ENCODE results near the gene DPPA3. TPM values are rescaled to one million over a fixed set of nuclear protein-coding genes. Genes with fewer than 3 reads are reported as not detected.
"Not testable (repeated sequence)": the region's sequence is repeated elsewhere in the genome, so short reads cannot be mapped to it uniquely, and the experiment has no call there.

Gene DPPA3
- not detected in 2 replicates for total RNA-seq
- long read RNA-seq = 0 reads

DNA sequence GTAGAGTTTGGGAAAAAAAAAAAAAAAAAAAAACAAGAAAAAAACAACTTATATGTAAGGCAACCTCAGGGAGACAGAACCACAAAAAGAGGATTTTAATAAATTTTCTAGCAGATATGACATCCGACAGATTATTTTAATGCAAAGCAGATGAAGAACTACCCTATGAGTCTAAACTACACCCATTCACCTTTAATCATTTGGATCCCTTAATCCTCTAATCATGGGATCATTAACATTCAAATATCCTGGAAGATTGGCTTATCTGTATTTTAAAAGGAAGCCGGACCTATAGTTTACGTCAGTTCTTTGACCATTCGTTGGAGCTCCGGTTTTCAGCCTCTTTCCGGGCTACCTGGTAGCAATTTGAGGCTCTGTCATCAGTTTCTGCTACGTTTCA lies at the start of gene DPPA3:
TSS of gene DPPA3 (plus strand) at position 301 of the 400 bp plus-strand sequence. CDS start 138 bp downstream, outside the sequence.
- Mint-ChIP-seq H3K4me3 (ENCODE audit: unreplicated experiment) (no peak within 1 kb of the TSS), H3K36me3 (ENCODE audit: unreplicated experiment) (no peaks in the 10 kb centered on the region), H3K27ac (ENCODE audit: unreplicated experiment) (no peak within 1 kb of the TSS), H3K27me3 (ENCODE audit: unreplicated experiment) (no peaks in the 10 kb centered on the region), H3K9me3 (ENCODE audit: unreplicated experiment) (no peaks in the 10 kb centered on the region), H3K4me1 (ENCODE audit: unreplicated experiment) (no peaks in the 10 kb centered on the region)
- TF ChIP-seq, protein P1, sequence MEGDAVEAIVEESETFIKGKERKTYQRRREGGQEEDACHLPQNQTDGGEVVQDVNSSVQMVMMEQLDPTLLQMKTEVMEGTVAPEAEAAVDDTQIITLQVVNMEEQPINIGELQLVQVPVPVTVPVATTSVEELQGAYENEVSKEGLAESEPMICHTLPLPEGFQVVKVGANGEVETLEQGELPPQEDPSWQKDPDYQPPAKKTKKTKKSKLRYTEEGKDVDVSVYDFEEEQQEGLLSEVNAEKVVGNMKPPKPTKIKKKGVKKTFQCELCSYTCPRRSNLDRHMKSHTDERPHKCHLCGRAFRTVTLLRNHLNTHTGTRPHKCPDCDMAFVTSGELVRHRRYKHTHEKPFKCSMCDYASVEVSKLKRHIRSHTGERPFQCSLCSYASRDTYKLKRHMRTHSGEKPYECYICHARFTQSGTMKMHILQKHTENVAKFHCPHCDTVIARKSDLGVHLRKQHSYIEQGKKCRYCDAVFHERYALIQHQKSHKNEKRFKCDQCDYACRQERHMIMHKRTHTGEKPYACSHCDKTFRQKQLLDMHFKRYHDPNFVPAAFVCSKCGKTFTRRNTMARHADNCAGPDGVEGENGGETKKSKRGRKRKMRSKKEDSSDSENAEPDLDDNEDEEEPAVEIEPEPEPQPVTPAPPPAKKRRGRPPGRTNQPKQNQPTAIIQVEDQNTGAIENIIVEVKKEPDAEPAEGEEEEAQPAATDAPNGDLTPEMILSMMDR (IDR thresholded peaks at IDR 0.05) = no peak
- no peak for DNase-seq (ENCODE audit: extremely low spot score, unreplicated experiment)

DNA sequence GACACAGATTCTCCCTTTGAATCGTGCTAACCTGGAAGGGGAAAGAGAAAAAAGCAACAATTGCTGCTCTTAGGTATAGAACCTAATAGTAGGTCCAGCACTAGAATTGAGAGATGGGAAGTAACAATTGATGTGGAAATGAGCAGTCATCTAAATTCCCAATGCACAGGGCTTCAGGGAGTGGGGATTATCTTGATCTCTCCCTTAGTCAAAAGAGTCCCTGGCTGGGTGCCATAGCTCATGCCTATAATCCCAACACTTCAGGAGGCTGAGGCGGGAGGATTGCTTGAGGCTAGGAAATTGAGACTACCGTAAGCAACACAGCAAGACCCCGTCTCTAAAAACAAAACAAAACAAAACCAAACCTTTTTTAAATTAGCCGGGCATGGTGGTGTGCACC lies 49.5 kb upstream of the DPPA3 start:
- H3K4me1 Mint-ChIP-seq (ENCODE audit: unreplicated experiment) = no peaks in the 10 kb centered on the region
- no peaks in the 10 kb centered on the region for H3K27me3 Mint-ChIP-seq (ENCODE audit: unreplicated experiment)
- no peaks in the 10 kb centered on the region for H3K9me3 Mint-ChIP-seq (ENCODE audit: unreplicated experiment)
- TF ChIP-seq, protein P1 (IDR thresholded peaks at IDR 0.05) = no peak
- H3K36me3 Mint-ChIP-seq (ENCODE audit: unreplicated experiment) = no peaks in the 10 kb centered on the region
- no peak overlapping the region for H3K4me3 Mint-ChIP-seq (ENCODE audit: unreplicated experiment)
- no peak for DNase-seq (ENCODE audit: extremely low spot score, unreplicated experiment)
- H3K27ac Mint-ChIP-seq (ENCODE audit: unreplicated experiment) = no peak overlapping the region

DNA sequence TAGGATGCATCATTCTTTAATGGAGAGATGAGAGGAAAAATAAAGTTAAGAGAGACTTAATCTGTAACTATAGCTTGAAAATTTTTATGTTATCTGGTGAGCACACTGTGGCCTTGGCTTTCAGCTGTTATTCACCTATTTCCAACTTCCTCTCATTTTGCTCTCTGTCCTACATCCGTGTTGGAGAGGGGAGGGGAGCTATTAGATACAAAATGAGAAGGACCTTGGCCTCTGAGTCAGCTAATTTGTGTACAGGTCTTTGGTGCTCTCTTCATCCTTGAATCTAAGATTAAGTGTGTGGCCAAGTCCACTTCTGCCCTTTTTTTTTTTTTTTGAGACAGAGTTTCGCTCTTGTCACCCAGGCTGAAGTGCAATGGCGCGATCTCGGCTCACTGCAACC lies 44.6 kb upstream of the DPPA3 start:
- Mint-ChIP-seq H3K27ac (ENCODE audit: unreplicated experiment) (no peak overlapping the region), H3K9me3 (ENCODE audit: unreplicated experiment) (no peaks in the 10 kb centered on the region), H3K4me3 (ENCODE audit: unreplicated experiment) (no peak overlapping the region), H3K27me3 (ENCODE audit: unreplicated experiment) (no peaks in the 10 kb centered on the region), H3K4me1 (ENCODE audit: unreplicated experiment) (no peaks in the 10 kb centered on the region), H3K36me3 (ENCODE audit: unreplicated experiment) (no peaks in the 10 kb centered on the region)
- DNase-seq (ENCODE audit: extremely low spot score, unreplicated experiment) = no peak
- TF ChIP-seq, protein P1 (IDR thresholded peaks at IDR 0.05) = no peak

DNA sequence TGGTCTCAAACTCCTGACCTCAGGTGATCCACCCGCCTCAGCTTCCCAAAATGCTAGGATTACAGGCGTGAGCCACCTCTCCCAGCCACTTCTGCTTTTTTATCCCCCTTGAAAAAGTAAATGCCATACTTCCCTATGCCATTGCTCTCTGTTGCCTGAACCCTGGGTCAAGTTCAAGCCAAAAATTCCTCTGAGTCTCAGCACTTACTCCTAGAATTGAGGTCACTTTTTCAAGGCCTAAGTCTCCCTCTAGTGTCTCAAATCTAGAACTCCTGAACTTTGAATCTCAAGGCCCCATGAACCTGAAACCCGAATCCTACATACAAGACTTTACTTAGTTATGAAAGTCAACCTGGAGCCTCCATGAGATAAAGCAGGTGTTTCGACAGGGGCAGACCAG lies 44.1 kb upstream of the DPPA3 start:
- H3K27ac Mint-ChIP-seq (ENCODE audit: unreplicated experiment) = no peak overlapping the region
- H3K4me1 Mint-ChIP-seq (ENCODE audit: unreplicated experiment) = no peaks in the 10 kb centered on the region
- H3K36me3 Mint-ChIP-seq (ENCODE audit: unreplicated experiment) = no peaks in the 10 kb centered on the region
- DNase-seq (ENCODE audit: extremely low spot score, unreplicated experiment) = no peak
- no peak overlapping the region for H3K4me3 Mint-ChIP-seq (ENCODE audit: unreplicated experiment)
- TF ChIP-seq, protein P1 (IDR thresholded peaks at IDR 0.05) = peak; percentile 15
- no peaks in the 10 kb centered on the region for H3K27me3 Mint-ChIP-seq (ENCODE audit: unreplicated experiment)
- no peaks in the 10 kb centered on the region for H3K9me3 Mint-ChIP-seq (ENCODE audit: unreplicated experiment)

- H3K4me3 Mint-ChIP-seq (ENCODE audit: unreplicated experiment) = no peak overlapping the region
- TF ChIP-seq, protein P1 (IDR thresholded peaks at IDR 0.05) = no peak
- no peaks in the 10 kb centered on the region for H3K4me1 Mint-ChIP-seq (ENCODE audit: unreplicated experiment)
- DNase-seq (ENCODE audit: extremely low spot score, unreplicated experiment) = no peak
- H3K9me3 Mint-ChIP-seq (ENCODE audit: unreplicated experiment) = no peaks in the 10 kb centered on the region
- no peaks in the 10 kb centered on the region for H3K36me3 Mint-ChIP-seq (ENCODE audit: unreplicated experiment)
- H3K27ac Mint-ChIP-seq (ENCODE audit: unreplicated experiment) = no peak overlapping the region
- H3K27me3 Mint-ChIP-seq (ENCODE audit: unreplicated experiment) = no peaks in the 10 kb centered on the region
These were observed 43.1 kb upstream of the DPPA3 start for GRCh38 chr12:7668171-7668570.

- DNase-seq (ENCODE audit: extremely low spot score, unreplicated experiment); H3K27ac Mint-ChIP-seq (ENCODE audit: unreplicated experiment); H3K36me3 Mint-ChIP-seq (ENCODE audit: unreplicated experiment); H3K27me3 Mint-ChIP-seq (ENCODE audit: unreplicated experiment); H3K4me3 Mint-ChIP-seq (ENCODE audit: unreplicated experiment); H3K9me3 Mint-ChIP-seq (ENCODE audit: unreplicated experiment); H3K4me1 Mint-ChIP-seq (ENCODE audit: unreplicated experiment): not testable (repeated sequence)
These were observed 35.8 kb upstream of the DPPA3 start for GRCh38 chr12:7675455-7675854.
